GM12875 (cell line): ENCODE data around the gene PLEKHH1.

Experiments used
- H3K4me3 ChIP-seq: one replicate; pipeline ENCODE4 v1.5.1; 2011; ENCODE audit warnings: low read depth, low read length, control low read depth
- TF ChIP-seq, protein P1 (sequence below): IDR thresholded peaks from 2 replicates; pipeline ENCODE4 v1.5.1; 2011; ENCODE audit warnings: low read depth, mild to moderate bottlenecking, control low read depth, inconsistent platforms, low read length, moderate library complexity, borderline replicate concordance; ENCODE audit not compliant: insufficient read depth

The PLEKHH1 gene

DNA sequence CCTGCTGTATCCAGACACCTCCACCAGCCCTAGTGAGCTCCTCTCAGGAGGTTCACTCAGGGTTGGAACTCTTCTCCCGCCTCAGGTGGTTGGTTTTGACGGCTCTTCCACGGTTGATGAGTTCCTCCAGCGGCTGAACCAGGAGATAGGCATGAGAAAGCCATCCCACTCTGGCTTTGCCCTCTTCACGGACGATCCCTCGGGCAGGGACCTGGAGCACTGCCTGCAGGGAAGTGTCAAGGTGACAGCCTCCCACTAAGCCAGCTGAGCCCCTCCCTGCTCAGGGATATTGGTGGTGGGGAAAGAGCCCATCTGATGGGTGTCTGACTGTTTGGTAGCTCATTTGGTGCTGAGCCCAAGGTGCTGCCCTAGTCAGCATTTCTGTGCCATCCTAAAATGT, 46.5 kb downstream of the PLEKHH1 start:
- TF ChIP-seq, protein P1, sequence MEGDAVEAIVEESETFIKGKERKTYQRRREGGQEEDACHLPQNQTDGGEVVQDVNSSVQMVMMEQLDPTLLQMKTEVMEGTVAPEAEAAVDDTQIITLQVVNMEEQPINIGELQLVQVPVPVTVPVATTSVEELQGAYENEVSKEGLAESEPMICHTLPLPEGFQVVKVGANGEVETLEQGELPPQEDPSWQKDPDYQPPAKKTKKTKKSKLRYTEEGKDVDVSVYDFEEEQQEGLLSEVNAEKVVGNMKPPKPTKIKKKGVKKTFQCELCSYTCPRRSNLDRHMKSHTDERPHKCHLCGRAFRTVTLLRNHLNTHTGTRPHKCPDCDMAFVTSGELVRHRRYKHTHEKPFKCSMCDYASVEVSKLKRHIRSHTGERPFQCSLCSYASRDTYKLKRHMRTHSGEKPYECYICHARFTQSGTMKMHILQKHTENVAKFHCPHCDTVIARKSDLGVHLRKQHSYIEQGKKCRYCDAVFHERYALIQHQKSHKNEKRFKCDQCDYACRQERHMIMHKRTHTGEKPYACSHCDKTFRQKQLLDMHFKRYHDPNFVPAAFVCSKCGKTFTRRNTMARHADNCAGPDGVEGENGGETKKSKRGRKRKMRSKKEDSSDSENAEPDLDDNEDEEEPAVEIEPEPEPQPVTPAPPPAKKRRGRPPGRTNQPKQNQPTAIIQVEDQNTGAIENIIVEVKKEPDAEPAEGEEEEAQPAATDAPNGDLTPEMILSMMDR: no peak
- no peak overlapping the region for H3K4me3 ChIP-seq

DNA sequence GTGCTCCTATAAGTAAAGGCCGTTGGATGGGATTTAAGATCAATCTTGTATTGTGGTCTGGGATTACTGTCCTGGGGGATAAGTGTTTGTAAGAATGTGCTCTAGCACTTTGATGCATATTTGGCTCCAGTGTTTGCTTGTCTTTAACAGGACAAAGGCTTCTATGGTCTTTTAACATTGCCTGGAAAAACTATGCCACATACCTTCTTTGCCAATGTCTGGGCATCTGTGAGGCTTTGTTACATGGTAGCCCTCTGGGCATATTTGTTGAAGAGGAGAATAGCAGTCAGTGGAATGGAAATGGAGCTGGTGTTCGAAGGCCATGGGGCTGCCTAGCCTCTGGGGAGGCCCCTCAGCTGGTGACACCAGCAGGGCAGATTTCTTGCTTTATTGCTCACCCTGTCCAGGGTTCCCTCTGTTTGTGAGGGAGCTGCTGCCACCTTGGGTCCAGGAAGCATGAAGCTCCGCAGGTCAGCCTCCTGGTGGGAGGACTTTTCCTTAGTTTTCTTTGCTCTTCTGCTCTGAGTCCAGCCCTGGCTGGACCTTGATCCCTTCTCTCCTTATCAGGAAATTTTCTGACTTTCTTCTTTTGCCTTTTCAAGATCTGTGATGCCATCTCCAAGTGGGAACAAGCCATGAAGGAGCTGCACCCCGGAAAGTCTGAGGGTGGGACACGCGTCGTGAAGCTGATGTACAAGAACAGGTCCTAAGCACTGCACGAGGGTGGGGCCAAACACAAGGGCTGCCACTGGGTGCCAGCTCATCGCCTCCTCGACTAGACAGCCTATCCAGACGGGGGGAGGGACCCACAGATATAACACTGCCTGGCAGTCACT, 47.5 kb downstream of the PLEKHH1 start:
- TF ChIP-seq, protein P1: no peak
- no peak overlapping the region for H3K4me3 ChIP-seq

DNA sequence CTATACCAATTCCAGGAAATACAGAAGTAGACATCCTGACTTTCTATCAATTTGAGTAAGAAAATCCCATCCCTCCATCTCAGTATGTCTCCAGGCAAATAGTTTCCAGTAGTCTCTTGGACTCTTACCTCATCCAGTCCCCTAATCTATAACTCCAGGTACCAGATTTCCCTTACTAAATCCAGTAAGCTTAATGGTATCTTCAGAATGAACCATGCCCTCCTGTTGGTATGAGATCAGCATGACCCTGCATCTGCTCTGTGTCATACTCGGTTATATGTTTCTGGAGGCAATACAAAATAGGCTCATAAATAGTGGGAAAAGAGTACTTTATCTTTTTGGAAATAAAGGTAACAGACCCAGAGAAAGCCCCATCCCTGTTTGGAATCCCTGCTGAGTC, 48.6 kb downstream of the PLEKHH1 start:
- no peak overlapping the region for H3K4me3 ChIP-seq
- TF ChIP-seq, protein P1: no peak

DNA sequence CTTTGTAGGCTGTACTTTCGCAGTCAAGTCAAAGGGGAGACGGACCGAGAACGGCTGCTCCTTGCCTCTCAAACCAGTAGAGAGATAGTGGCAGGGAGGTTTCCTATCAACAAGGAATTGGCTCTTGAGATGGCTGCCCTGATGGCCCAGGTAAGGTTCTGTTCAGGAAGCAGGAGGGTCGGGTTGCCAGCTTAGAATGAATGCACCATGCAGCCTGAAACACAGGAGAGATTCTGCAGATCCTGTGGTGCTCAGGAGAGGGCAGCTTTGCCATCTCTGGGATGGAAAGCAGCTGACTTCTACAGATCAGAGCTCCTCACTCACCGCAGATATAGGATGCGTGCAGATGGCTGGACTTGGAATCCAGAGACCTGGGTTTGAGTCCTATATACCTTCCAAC, 49.0 kb downstream of the PLEKHH1 start:
- H3K4me3 ChIP-seq: no peak overlapping the region
- TF ChIP-seq, protein P1: no peak

DNA sequence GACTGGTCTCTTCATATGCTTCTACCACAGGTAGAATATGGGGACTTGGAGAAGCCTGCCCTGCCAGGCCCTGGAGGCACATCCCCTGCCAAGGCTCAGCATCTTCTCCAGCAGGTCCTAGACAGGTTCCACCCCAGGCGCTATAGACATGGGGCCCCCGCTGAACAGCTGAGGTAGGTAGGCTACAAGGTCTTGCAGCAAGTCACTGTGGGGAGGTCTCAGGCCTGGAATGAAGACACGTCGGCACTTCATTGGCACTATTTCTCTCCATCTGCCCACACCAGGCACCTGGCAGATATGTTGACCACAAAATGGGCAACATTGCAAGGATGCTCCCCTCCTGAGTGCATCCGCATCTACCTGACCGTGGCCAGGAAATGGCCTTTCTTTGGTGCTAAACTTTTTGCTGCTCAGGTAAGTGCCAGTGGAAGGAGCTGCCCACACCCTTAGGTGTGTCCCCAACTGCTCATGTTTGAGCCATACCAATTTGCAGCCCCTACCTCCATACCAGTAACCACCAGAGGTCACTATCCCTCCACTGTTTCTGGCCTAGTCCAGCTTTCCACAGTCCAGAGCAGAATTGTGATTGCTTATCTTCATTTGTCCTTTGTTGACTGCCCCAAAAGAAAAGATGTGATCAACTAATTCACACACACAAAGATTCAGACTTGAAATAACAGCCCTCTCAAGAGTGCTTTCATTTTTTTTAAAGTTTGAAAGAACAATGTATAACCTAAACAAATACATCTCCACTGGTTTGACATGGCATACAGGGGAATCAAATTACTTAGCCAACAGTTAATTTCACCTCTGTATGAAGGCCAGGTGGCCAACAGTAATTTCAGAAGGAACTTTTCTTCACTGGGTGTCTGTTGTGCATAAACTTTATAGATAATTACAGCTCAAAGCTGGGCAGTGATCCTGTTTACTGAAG, 50.9 kb downstream of the PLEKHH1 start:
- no peak overlapping the region for H3K4me3 ChIP-seq
- TF ChIP-seq, protein P1: peak; percentile 70

DNA sequence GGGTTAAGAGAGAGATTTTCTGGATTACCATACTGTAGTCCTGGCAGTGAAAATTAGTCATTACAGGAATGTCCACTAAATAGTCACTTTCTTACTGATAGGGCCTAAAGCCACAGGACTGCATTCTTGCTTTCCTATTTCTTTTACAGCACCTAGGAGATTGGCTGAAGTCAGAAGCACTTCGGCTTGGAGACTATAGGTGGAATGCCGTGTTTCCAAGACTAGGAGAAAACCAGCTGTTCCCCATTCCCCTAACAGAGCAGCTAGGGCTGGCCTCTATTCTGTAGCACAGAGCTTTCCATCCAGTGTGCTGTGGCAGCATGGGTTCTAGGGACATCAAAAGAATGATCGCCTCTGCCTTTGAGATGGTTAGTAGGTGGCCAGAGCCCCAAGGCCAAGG, 51.9 kb downstream of the PLEKHH1 start:
- no peak overlapping the region for H3K4me3 ChIP-seq
- TF ChIP-seq, protein P1: no peak
